HEK293 (cell line): Measurements from ENCODE around the gene CD177.
A peak's percentile ranks its signal among the peaks of the same experiment; 100 is the strongest.

Experiments
- GLI4 ChIP-seq: fragments of 450-650 bp; formaldehyde crosslinking; IDR thresholded peaks from 2 replicates; pipeline ENCODE4 v1.5.1; 2016; ENCODE audit warnings: missing biosample characterization, missing genetic modification characterization
- GLIS1 ChIP-seq: fragments of 450-650 bp; formaldehyde crosslinking; IDR thresholded peaks from 2 replicates; pipeline ENCODE4 v1.5.1; 2016; ENCODE audit warnings: missing biosample characterization, missing genetic modification characterization
- PRDM1 ChIP-seq: fragments of 450-650 bp; formaldehyde crosslinking; IDR thresholded peaks from 2 replicates; pipeline ENCODE4; 2016; ENCODE audit warnings: missing biosample characterization, missing genetic modification characterization
- WT1 ChIP-seq: fragments of 450-650 bp; formaldehyde crosslinking; IDR thresholded peaks from 2 replicates; pipeline ENCODE4 v1.5.1; 2016; ENCODE audit warnings: missing biosample characterization, missing genetic modification characterization
- ZIC2 ChIP-seq: fragments of 450-650 bp; formaldehyde crosslinking; IDR thresholded peaks from 2 replicates; pipeline ENCODE4 v1.5.1; 2016; ENCODE audit warnings: missing biosample characterization, missing genetic modification characterization
- ZNF121 ChIP-seq: fragments of 450-650 bp; formaldehyde crosslinking; IDR thresholded peaks from 2 replicates; pipeline ENCODE4 v1.5.1; 2016; ENCODE audit warnings: missing biosample characterization, missing genetic modification characterization
- ZNF155 ChIP-seq: fragments of 450-650 bp; formaldehyde crosslinking; IDR thresholded peaks from 2 replicates; pipeline ENCODE4 v1.5.1; 2016; ENCODE audit warnings: missing biosample characterization, missing genetic modification characterization
- ZNF501 ChIP-seq: fragments of 450-650 bp; formaldehyde crosslinking; IDR thresholded peaks from 2 replicates; pipeline ENCODE4 v1.5.1; 2016; ENCODE audit warnings: missing biosample characterization, missing genetic modification characterization
- ZNF529 ChIP-seq: fragments of 450-650 bp; formaldehyde crosslinking; IDR thresholded peaks from 2 replicates; pipeline ENCODE4 v1.5.1; 2017; ENCODE audit warnings: missing genetic modification characterization, missing biosample characterization; ENCODE audit not compliant: insufficient replicate concordance
- ZNF585B ChIP-seq: fragments of 450-650 bp; formaldehyde crosslinking; IDR thresholded peaks from 2 replicates; pipeline ENCODE4 v1.5.1; 2016; ENCODE audit warnings: missing biosample characterization, missing genetic modification characterization
- ZNF621 ChIP-seq: fragments of 450-650 bp; formaldehyde crosslinking; IDR thresholded peaks from 2 replicates; pipeline ENCODE4 v1.5.1; 2017; ENCODE audit warnings: missing biosample characterization, missing genetic modification characterization
- ZNF76 ChIP-seq: fragments of 450-650 bp; formaldehyde crosslinking; IDR thresholded peaks from 2 replicates; pipeline ENCODE4; 2016; ENCODE audit warnings: low read depth, missing biosample characterization, missing genetic modification characterization, borderline replicate concordance
- ZSCAN16 ChIP-seq: fragments of 450-650 bp; formaldehyde crosslinking; IDR thresholded peaks from 2 replicates; pipeline ENCODE4 v1.5.1; 2016; ENCODE audit warnings: missing biosample characterization, missing genetic modification characterization
- TF ChIP-seq, protein P1 (sequence below): fragments of 450-650 bp; formaldehyde crosslinking; IDR thresholded peaks from 2 replicates; pipeline ENCODE4 v1.5.1; 2016; ENCODE audit warnings: missing biosample characterization, missing genetic modification characterization
- TF ChIP-seq, protein P2 (sequence below): IDR thresholded peaks from 2 replicates; pipeline ENCODE4 v1.6.1; 2011; ENCODE audit warnings: mild to moderate bottlenecking, low read depth, low read length, borderline replicate concordance
- TF ChIP-seq, protein P3 (sequence below): fragments of 450-650 bp; formaldehyde crosslinking; conservative IDR thresholded peaks from 2 replicates; pipeline ENCODE4 v1.5.1; 2016; ENCODE audit warnings: low read depth, missing biosample characterization, missing genetic modification characterization
- TF ChIP-seq, protein P4 (sequence below): fragments of 450-650 bp; formaldehyde crosslinking; IDR thresholded peaks from 2 replicates; pipeline ENCODE4 v1.5.1; 2016; ENCODE audit warnings: missing biosample characterization, missing genetic modification characterization
- TF ChIP-seq, protein P5 (sequence below): fragments of 450-650 bp; formaldehyde crosslinking; IDR thresholded peaks from 2 replicates; pipeline ENCODE4 v1.5.1; 2016; ENCODE audit warnings: missing biosample characterization, missing genetic modification characterization
- TF ChIP-seq, protein P6 (sequence below): fragments of 450-650 bp; formaldehyde crosslinking; IDR thresholded peaks from 2 replicates; pipeline ENCODE4 v1.5.1; 2017; ENCODE audit warnings: missing biosample characterization, missing genetic modification characterization
- TF ChIP-seq, protein P7 (sequence below): fragments of 450-650 bp; formaldehyde crosslinking; IDR thresholded peaks from 2 replicates; pipeline ENCODE4 v1.5.0; 2017; ENCODE audit warnings: missing biosample characterization, missing genetic modification characterization, borderline replicate concordance
- TF ChIP-seq, protein P8 (sequence below): fragments of 450-650 bp; formaldehyde crosslinking; IDR thresholded peaks from 2 replicates; pipeline ENCODE4 v1.5.1; 2017; ENCODE audit warnings: missing biosample characterization, missing genetic modification characterization

The CD177 gene

DNA sequence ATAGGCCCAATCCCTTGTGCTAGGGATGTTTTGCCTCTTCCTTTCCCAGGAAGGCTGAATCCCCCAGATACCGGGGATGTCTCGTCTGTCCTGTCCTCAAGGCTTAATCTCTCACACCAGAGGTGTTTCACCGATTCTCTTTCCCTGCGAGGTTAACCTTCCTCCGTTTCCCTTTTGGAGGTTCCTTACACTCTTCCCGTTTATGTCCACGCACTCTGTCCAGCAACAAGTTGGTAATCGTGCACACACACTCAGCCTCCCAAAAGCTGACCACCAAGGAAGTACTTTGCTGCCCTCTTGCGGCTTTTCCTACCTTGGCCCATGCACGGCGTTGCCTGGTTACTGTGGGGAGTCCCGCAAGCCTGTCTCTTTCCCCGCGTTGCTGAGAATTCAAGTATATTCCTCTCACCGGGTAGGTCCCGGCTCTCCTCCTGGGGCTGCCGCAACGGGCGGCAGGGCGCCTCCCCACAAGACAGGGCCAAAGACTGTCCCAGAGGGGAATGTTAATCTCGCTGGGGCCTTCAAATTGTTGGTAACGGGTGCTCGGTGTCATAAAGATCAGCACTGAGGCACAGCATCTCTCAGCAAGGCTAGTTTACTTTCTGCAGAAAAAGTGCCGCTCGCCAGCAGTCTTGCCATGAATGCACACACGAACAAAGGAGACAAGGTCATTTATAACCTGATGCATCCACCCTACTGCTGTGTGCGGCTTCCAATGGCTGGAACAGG is 36.7 kb upstream of the CD177 start (continued):
- TF ChIP-seq, protein P1, sequence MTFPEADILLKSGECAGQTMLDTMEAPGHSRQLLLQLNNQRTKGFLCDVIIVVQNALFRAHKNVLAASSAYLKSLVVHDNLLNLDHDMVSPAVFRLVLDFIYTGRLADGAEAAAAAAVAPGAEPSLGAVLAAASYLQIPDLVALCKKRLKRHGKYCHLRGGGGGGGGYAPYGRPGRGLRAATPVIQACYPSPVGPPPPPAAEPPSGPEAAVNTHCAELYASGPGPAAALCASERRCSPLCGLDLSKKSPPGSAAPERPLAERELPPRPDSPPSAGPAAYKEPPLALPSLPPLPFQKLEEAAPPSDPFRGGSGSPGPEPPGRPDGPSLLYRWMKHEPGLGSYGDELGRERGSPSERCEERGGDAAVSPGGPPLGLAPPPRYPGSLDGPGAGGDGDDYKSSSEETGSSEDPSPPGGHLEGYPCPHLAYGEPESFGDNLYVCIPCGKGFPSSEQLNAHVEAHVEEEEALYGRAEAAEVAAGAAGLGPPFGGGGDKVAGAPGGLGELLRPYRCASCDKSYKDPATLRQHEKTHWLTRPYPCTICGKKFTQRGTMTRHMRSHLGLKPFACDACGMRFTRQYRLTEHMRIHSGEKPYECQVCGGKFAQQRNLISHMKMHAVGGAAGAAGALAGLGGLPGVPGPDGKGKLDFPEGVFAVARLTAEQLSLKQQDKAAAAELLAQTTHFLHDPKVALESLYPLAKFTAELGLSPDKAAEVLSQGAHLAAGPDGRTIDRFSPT, result no peak
- TF ChIP-seq PRDM1 (tag by site-specific recombination), result peak; percentile 50
- TF ChIP-seq, protein P2, sequence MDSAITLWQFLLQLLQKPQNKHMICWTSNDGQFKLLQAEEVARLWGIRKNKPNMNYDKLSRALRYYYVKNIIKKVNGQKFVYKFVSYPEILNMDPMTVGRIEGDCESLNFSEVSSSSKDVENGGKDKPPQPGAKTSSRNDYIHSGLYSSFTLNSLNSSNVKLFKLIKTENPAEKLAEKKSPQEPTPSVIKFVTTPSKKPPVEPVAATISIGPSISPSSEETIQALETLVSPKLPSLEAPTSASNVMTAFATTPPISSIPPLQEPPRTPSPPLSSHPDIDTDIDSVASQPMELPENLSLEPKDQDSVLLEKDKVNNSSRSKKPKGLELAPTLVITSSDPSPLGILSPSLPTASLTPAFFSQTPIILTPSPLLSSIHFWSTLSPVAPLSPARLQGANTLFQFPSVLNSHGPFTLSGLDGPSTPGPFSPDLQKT, result no peak
- TF ChIP-seq, protein P3, sequence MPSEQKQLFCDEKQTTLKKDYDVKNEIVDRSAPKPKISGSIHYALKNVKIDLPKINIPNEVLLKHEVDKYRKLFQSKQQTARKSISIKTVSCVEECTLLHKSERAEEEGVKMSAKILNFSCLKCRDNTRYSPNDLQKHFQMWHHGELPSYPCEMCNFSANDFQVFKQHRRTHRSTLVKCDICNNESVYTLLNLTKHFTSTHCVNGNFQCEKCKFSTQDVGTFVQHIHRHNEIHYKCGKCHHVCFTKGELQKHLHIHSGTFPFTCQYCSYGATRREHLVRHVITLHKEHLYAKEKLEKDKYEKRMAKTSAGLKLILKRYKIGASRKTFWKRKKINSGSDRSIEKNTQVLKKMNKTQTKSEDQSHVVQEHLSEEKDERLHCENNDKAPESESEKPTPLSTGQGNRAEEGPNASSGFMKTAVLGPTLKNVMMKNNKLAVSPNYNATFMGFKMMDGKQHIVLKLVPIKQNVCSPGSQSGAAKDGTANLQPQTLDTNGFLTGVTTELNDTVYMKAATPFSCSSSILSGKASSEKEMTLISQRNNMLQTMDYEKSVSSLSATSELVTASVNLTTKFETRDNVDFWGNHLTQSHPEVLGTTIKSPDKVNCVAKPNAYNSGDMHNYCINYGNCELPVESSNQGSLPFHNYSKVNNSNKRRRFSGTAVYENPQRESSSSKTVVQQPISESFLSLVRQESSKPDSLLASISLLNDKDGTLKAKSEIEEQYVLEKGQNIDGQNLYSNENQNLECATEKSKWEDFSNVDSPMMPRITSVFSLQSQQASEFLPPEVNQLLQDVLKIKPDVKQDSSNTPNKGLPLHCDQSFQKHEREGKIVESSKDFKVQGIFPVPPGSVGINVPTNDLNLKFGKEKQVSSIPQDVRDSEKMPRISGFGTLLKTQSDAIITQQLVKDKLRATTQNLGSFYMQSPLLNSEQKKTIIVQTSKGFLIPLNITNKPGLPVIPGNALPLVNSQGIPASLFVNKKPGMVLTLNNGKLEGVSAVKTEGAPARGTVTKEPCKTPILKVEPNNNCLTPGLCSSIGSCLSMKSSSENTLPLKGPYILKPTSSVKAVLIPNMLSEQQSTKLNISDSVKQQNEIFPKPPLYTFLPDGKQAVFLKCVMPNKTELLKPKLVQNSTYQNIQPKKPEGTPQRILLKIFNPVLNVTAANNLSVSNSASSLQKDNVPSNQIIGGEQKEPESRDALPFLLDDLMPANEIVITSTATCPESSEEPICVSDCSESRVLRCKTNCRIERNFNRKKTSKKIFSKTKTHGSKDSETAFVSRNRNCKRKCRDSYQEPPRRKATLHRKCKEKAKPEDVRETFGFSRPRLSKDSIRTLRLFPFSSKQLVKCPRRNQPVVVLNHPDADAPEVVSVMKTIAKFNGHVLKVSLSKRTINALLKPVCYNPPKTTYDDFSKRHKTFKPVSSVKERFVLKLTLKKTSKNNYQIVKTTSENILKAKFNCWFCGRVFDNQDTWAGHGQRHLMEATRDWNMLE (tag by site-specific recombination), result no peak
- no peak for TF ChIP-seq ZNF621
- TF ChIP-seq ZNF501 (tag by site-specific recombination), result peak; percentile 56; the same call in 1 of the 2 replicates
- TF ChIP-seq, protein P4, sequence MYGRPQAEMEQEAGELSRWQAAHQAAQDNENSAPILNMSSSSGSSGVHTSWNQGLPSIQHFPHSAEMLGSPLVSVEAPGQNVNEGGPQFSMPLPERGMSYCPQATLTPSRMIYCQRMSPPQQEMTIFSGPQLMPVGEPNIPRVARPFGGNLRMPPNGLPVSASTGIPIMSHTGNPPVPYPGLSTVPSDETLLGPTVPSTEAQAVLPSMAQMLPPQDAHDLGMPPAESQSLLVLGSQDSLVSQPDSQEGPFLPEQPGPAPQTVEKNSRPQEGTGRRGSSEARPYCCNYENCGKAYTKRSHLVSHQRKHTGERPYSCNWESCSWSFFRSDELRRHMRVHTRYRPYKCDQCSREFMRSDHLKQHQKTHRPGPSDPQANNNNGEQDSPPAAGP, result no peak
- no peak for TF ChIP-seq ZIC2 (tag by site-specific recombination)
- TF ChIP-seq ZNF76, result no peak
- no peak for TF ChIP-seq ZNF585B (tag by site-specific recombination)
- TF ChIP-seq ZSCAN16 (tag by site-specific recombination), result no peak
- TF ChIP-seq, protein P5, sequence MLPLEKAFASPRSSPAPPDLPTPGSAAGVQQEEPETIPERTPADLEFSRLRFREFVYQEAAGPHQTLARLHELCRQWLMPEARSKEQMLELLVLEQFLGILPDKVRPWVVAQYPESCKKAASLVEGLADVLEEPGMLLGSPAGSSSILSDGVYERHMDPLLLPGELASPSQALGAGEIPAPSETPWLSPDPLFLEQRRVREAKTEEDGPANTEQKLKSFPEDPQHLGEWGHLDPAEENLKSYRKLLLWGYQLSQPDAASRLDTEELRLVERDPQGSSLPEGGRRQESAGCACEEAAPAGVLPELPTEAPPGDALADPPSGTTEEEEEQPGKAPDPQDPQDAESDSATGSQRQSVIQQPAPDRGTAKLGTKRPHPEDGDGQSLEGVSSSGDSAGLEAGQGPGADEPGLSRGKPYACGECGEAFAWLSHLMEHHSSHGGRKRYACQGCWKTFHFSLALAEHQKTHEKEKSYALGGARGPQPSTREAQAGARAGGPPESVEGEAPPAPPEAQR (tag by site-specific recombination), result no peak
- TF ChIP-seq ZNF121 (tag by site-specific recombination), result no peak; the same call in 1 of the 2 replicates
- TF ChIP-seq WT1, result no peak
- TF ChIP-seq, protein P6, sequence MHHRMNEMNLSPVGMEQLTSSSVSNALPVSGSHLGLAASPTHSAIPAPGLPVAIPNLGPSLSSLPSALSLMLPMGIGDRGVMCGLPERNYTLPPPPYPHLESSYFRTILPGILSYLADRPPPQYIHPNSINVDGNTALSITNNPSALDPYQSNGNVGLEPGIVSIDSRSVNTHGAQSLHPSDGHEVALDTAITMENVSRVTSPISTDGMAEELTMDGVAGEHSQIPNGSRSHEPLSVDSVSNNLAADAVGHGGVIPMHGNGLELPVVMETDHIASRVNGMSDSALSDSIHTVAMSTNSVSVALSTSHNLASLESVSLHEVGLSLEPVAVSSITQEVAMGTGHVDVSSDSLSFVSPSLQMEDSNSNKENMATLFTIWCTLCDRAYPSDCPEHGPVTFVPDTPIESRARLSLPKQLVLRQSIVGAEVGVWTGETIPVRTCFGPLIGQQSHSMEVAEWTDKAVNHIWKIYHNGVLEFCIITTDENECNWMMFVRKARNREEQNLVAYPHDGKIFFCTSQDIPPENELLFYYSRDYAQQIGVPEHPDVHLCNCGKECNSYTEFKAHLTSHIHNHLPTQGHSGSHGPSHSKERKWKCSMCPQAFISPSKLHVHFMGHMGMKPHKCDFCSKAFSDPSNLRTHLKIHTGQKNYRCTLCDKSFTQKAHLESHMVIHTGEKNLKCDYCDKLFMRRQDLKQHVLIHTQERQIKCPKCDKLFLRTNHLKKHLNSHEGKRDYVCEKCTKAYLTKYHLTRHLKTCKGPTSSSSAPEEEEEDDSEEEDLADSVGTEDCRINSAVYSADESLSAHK (tag by site-specific recombination), result no peak
- TF ChIP-seq ZNF155 (tag by site-specific recombination), result no peak
- no peak for TF ChIP-seq GLI4
- peak; percentile 58; the same call in 1 of the 2 replicates for TF ChIP-seq GLIS1
- TF ChIP-seq ZNF529 (tag by site-specific recombination), result no peak
- TF ChIP-seq, protein P7, sequence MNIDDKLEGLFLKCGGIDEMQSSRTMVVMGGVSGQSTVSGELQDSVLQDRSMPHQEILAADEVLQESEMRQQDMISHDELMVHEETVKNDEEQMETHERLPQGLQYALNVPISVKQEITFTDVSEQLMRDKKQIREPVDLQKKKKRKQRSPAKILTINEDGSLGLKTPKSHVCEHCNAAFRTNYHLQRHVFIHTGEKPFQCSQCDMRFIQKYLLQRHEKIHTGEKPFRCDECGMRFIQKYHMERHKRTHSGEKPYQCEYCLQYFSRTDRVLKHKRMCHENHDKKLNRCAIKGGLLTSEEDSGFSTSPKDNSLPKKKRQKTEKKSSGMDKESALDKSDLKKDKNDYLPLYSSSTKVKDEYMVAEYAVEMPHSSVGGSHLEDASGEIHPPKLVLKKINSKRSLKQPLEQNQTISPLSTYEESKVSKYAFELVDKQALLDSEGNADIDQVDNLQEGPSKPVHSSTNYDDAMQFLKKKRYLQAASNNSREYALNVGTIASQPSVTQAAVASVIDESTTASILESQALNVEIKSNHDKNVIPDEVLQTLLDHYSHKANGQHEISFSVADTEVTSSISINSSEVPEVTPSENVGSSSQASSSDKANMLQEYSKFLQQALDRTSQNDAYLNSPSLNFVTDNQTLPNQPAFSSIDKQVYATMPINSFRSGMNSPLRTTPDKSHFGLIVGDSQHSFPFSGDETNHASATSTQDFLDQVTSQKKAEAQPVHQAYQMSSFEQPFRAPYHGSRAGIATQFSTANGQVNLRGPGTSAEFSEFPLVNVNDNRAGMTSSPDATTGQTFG (tag by site-specific recombination), result no peak
- TF ChIP-seq, protein P8, sequence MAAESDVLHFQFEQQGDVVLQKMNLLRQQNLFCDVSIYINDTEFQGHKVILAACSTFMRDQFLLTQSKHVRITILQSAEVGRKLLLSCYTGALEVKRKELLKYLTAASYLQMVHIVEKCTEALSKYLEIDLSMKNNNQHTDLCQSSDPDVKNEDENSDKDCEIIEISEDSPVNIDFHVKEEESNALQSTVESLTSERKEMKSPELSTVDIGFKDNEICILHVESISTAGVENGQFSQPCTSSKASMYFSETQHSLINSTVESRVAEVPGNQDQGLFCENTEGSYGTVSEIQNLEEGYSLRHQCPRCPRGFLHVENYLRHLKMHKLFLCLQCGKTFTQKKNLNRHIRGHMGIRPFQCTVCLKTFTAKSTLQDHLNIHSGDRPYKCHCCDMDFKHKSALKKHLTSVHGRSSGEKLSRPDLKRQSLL (tag by site-specific recombination), result no peak
